SU-DHL-6 (cell line): Measurements from ENCODE around the gene SCN5A.

Source experiments
- CTCF ChIP-seq: fragments of 200-600 bp; sonication (generic); IDR thresholded peaks from one replicate; pipeline ENCODE4 v1.5.1; 2017; ENCODE audit warnings: antibody characterized with exemption, mild to moderate bottlenecking, low read length, moderate library complexity; ENCODE audit not compliant: insufficient read depth, poor library complexity, severe bottlenecking
- EZH2phosphoT487 ChIP-seq: fragments of 200-600 bp; sonication (generic), shearing (Covaris generic); conservative IDR thresholded peaks from 2 replicates; pipeline ENCODE4 v1.6.1; 2018; ENCODE audit warnings: mild to moderate bottlenecking, antibody characterized with exemption, low read length, moderate library complexity, mixed read lengths

GRCh38 chr3:38552364-38552763, 97.1 kb downstream of the SCN5A start:
- TF ChIP-seq CTCF (no peak), EZH2phosphoT487 (no peak)
